PC-9 (cell line): Measurements from ENCODE around the gene WDR27. TPM values are rescaled to one million over a fixed set of nuclear protein-coding genes. Genes with fewer than 3 reads are reported as not detected.

ENCODE experiments used
- BruUV-seq: library from RNA; stranded (reverse); fragments of 400-500 nt; replicated peaks from 2 replicates; lab custom pipeline; 2021; lab: Mats Ljungman, UMichigan
- CTCF ChIA-PET: fragments of 300-600 bp; sonication (Branson Sonifier 250); formaldehyde crosslinking; loops from one replicate; lab custom pipeline; 2022; ENCODE audit warnings: antibody characterized with exemption; lab: Charles Lee
- POLR2A ChIA-PET: fragments of 300-600 bp; sonication (Branson Sonifier 250); formaldehyde crosslinking; loops from one replicate; lab custom pipeline; 2022; ENCODE audit warnings: antibody characterized with exemption; ENCODE audit not compliant: unreplicated experiment; lab: Charles Lee
- DNase-seq, 2 experiments: peaks; one replicate each; pipeline versions ENCODE4 v3.0.0 to v3.0.0-alpha.2; 2015 to 2022; ENCODE audit warnings: mixed read lengths in 1 of 2
- H2AFZ ChIP-seq: fragments of 200-600 bp; sonication (generic); 2 replicates; pipeline ENCODE4 v1.8.1; 2017; ENCODE audit warnings: antibody characterized with exemption
- H3F3A ChIP-seq: fragments of 200-600 bp; sonication (generic); 2 replicates; pipeline ENCODE4 v1.8.1; 2017; ENCODE audit warnings: antibody characterized with exemption, mild to moderate bottlenecking, low read depth; ENCODE audit not compliant: insufficient read depth
- H3K27ac ChIP-seq: fragments of 200-600 bp; sonication (generic); 2 replicates; pipeline ENCODE4 v1.6.1; 2016; ENCODE audit warnings: mixed run types
- H3K27me3 ChIP-seq: fragments of 200-600 bp; sonication (generic); 2 replicates; pipeline ENCODE4 v1.6.1; 2016; ENCODE audit warnings: low read depth, mixed run types; ENCODE audit not compliant: insufficient read depth
- H3K36me3 ChIP-seq: fragments of 200-600 bp; sonication (generic); 2 replicates; pipeline ENCODE4 v1.6.1; 2016; ENCODE audit warnings: low read depth, mixed run types
- H3K4me1 ChIP-seq: fragments of 200-600 bp; sonication (generic); replicated peaks from 2 replicates; pipeline ENCODE4 v1.6.1; 2016; ENCODE audit warnings: mixed run types; ENCODE audit not compliant: insufficient read depth
- H3K4me2 ChIP-seq: fragments of 200-600 bp; sonication (generic); 2 replicates; pipeline ENCODE4 v1.6.1; 2017; ENCODE audit warnings: mixed run types
- H3K4me3 ChIP-seq: fragments of 200-600 bp; sonication (generic); 2 replicates; pipeline ENCODE4 v1.6.1; 2016; ENCODE audit warnings: mixed run types
- H3K79me2 ChIP-seq: fragments of 200-600 bp; sonication (generic); 2 replicates; pipeline ENCODE4 v1.6.1; 2017; ENCODE audit warnings: low read depth, mixed run types
- H3K9me2 ChIP-seq: fragments of 200-600 bp; sonication (generic); 2 replicates; pipeline ENCODE4 v1.8.1; 2017; ENCODE audit warnings: mild to moderate bottlenecking; ENCODE audit not compliant: insufficient read depth
- H3K9me3 ChIP-seq: fragments of 200-600 bp; sonication (generic); 2 replicates; pipeline ENCODE4 v1.8.1; 2016; ENCODE audit warnings: low read depth; ENCODE audit not compliant: insufficient read depth
- H4K20me1 ChIP-seq: fragments of 200-600 bp; sonication (generic); 2 replicates; pipeline ENCODE4 v1.8.1; 2017; ENCODE audit not compliant: insufficient read depth
- EZH2 ChIP-seq: fragments of 200-600 bp; sonication (generic); IDR thresholded peaks from 2 replicates; pipeline ENCODE4 v1.8.0; 2017; ENCODE audit warnings: antibody characterized with exemption, low read depth
- intact Hi-C: fragments of 100-400 bp; cut with micrococcal nuclease; formaldehyde crosslinking; loops from one replicate; pipeline ENCODE4 v1.10.0; 2022; ENCODE audit not compliant: unreplicated experiment
- total RNA-seq: library from RNA; stranded (reverse); gene quantifications from 2 replicates; pipeline ENCODE4 v1.2.3, GENCODE V29; 2021
- TF ChIP-seq, protein P1 (sequence below): fragments of 200-600 bp; sonication (generic); conservative IDR thresholded peaks from 2 replicates; pipeline ENCODE4 v1.6.1; 2017; ENCODE audit warnings: mixed run types, antibody characterized with exemption, mild to moderate bottlenecking, moderate library complexity

WDR27 gene
- total RNA-seq, 1 experiment from 2014 or later: 54.2 TPM

DNA sequence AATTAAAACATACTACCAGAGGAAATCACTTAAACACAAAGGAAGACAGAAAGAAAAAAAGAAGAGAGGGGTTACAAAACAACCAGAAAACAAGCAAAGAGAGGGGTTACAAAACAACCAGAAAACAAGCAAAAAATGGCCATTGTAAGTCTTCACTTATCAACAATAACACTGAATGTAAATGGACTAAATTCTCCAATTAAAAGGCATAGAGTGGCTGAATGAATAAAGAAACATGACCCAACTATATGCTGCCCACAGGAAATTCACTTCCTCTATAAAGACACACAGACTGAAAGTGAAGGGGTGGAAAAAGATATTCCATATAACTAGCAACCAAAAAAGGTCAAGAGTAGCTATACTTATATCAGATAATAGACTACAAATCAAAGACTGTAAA lies 180.0 kb downstream of the WDR27 start:
- H2AFZ ChIP-seq: no peak overlapping the region
- intact Hi-C loops: no loop called here
- no TSS peak for BruUV-seq
- 0 out of 2 replicates have a peak, but pooled peaks cover 6% of the 10 kb centered on the region for H3K9me2 ChIP-seq
- H3K36me3 ChIP-seq: no peaks in the 10 kb centered on the region
- no peaks in the 10 kb centered on the region for H3K4me1 ChIP-seq
- H3K27ac ChIP-seq: no peak overlapping the region
- no peaks in the 10 kb centered on the region for H3K27me3 ChIP-seq
- H3F3A ChIP-seq: no peaks in the 10 kb centered on the region
- DNase-seq: no peak
- H3K79me2 ChIP-seq: no peaks in the 10 kb centered on the region
- TF ChIP-seq, protein P1, sequence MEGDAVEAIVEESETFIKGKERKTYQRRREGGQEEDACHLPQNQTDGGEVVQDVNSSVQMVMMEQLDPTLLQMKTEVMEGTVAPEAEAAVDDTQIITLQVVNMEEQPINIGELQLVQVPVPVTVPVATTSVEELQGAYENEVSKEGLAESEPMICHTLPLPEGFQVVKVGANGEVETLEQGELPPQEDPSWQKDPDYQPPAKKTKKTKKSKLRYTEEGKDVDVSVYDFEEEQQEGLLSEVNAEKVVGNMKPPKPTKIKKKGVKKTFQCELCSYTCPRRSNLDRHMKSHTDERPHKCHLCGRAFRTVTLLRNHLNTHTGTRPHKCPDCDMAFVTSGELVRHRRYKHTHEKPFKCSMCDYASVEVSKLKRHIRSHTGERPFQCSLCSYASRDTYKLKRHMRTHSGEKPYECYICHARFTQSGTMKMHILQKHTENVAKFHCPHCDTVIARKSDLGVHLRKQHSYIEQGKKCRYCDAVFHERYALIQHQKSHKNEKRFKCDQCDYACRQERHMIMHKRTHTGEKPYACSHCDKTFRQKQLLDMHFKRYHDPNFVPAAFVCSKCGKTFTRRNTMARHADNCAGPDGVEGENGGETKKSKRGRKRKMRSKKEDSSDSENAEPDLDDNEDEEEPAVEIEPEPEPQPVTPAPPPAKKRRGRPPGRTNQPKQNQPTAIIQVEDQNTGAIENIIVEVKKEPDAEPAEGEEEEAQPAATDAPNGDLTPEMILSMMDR: no peak
- TF ChIP-seq EZH2: no peak
- no peaks in the 10 kb centered on the region for H4K20me1 ChIP-seq
- H3K4me3 ChIP-seq: no peak overlapping the region
- H3K9me3 ChIP-seq: no peaks in the 10 kb centered on the region
- H3K4me2 ChIP-seq: no peak overlapping the region
- CTCF ChIA-PET: no interaction called here
- POLR2A ChIA-PET: no interaction called here

DNA sequence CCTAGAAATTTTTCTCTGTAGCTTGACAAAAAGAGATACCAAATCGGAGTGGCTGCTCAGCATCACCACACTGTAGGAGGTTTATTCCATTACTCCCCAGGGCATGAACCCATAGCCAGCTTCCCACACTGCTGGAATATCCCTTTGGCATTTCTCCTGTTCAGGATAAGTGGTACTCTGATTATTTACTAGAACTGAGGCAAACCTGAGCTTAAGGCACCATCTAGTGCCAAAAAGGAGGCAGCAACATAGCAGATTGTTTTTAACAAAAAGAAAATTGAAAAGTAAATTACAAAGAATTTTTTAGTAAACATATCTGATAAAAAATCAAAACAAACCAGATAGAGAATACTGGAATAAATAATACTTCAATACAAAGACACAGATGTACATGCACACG lies 181.7 kb downstream of the WDR27 start:
- no peaks in the 10 kb centered on the region for H3K36me3 ChIP-seq
- H3F3A ChIP-seq: no peaks in the 10 kb centered on the region
- no peak for TF ChIP-seq EZH2
- TF ChIP-seq, protein P1: no peak
- ChIA-PET POLR2A (no interaction called here), CTCF (no interaction called here)
- intact Hi-C loops: no loop called here
- no peaks in the 10 kb centered on the region for H3K9me3 ChIP-seq
- no peaks in the 10 kb centered on the region for H3K4me1 ChIP-seq
- no peak overlapping the region for H2AFZ ChIP-seq
- H3K4me3 ChIP-seq: no peak overlapping the region
- no peaks in the 10 kb centered on the region for H3K27me3 ChIP-seq
- no peak for DNase-seq
- no peaks in the 10 kb centered on the region for H4K20me1 ChIP-seq
- H3K4me2 ChIP-seq: no peak overlapping the region
- BruUV-seq: no TSS peak
- no peaks in the 10 kb centered on the region for H3K79me2 ChIP-seq
- no peak overlapping the region for H3K27ac ChIP-seq
- H3K9me2 ChIP-seq: 0 out of 2 replicates have a peak, but pooled peaks cover 6% of the 10 kb centered on the region

DNA sequence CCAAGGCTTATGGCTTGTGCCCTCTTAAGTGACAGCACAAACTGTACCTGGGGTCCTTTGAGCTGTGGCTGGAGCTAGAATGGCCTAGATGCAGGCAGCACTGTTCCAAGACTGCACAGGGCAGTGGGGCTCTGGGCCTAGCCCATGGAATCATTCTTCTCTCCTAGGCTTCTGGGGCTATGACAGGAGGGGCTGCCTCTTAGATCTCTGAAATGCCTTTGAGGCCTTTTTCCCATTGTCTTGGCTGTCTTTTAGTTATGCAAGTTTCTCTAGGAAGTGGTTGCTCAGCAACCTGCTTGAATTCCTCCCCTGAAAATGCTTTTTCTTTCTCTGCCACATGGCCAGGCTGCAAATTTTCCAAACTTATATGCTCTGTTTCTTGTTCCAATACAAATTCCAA lies 183.4 kb downstream of the WDR27 start:
- no peak for TF ChIP-seq EZH2
- TF ChIP-seq, protein P1: no peak
- BruUV-seq: no TSS peak
- Histone ChIP-seq H3F3A (no peaks in the 10 kb centered on the region), H3K36me3 (no peaks in the 10 kb centered on the region), H3K4me1 (no peaks in the 10 kb centered on the region), H3K9me2 (no peaks in the 10 kb centered on the region), H3K4me3 (no peak overlapping the region), H4K20me1 (no peaks in the 10 kb centered on the region), H3K9me3 (no peaks in the 10 kb centered on the region), H2AFZ (no peak overlapping the region), H3K27me3 (no peaks in the 10 kb centered on the region), H3K4me2 (no peak overlapping the region), H3K27ac (no peak overlapping the region), H3K79me2 (no peaks in the 10 kb centered on the region)
- intact Hi-C loops: no loop called here
- POLR2A ChIA-PET: no interaction called here
- no peak for DNase-seq
- CTCF ChIA-PET: no interaction called here
